GM19397 (cell line): ENCODE results near the gene ECD.
A peak's percentile ranks its signal among the peaks of the same experiment; 100 is the strongest.

Experiments used
- ATAC-seq: cut with Tn5 transposase; IDR thresholded peaks from one replicate; pipeline ENCODE4 v1.9.1; 2021; ENCODE audit warnings: mild to moderate bottlenecking, moderate library complexity; ENCODE audit not compliant: unreplicated experiment

The ECD gene

GRCh38 chr10:73099141-73099540, 68.7 kb downstream of the ECD start:
- no peak for ATAC-seq

GRCh38 chr10:73097305-73097670, 70.5 kb downstream of the ECD start:
- ATAC-seq = peak; percentile 2

GRCh38 chr10:73096449-73097304, 71.1 kb downstream of the ECD start, which contains the start of gene P4HA1:
Gene P4HA1 (minus strand): TSS chr10:73096866. CDS start chr10:73074883, 21,983 bp downstream.
- ATAC-seq = peak; percentile 91

DNA sequence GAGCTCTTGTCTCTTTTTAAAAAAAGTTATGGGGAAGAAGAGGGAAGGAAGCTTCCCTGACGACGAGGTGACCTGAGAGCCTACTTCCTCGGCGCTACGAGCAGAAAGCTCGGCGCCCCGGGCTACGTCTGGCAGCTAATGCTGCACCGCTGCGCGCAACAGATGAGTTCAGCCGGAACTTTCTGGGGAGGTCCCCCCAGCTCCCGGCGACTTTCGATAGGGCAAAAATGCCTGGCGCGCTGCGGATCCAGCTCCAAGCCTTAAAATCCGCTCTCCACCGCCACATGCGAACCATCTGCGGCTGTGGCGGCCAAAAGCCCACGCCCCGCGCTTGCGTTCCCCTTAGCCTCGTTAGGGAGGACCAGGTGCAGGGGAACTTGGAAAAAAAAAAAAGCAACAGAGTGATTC, 71.8 kb downstream of the ECD start:
- peak; percentile 25 for ATAC-seq

GRCh38 chr10:73095481-73096021, 72.3 kb downstream of the ECD start:
- ATAC-seq = no peak

DNA sequence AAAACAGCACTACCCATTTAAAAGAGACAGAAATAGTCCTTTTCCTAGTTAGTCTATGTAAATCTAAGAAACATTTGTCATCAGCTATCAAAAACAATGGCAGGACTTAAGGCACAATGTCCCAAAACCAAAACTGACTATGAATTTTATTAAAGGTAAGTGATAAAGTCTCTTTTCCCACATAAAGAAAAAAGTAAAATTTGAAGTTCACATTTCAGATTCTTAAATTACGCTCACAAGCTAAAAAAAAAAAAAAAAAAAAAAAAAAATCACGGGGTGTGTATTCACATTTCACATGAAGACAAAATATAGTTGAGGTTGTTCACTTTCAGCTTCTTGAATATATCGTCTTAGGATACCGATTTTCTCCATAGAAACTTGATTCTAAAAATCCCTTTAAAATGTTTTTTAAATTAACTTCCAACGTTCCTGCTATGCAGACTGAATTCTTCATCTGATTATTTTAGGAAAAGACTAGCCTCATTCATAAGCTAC, 72.8 kb downstream of the ECD start:
- ATAC-seq = no peak

DNA sequence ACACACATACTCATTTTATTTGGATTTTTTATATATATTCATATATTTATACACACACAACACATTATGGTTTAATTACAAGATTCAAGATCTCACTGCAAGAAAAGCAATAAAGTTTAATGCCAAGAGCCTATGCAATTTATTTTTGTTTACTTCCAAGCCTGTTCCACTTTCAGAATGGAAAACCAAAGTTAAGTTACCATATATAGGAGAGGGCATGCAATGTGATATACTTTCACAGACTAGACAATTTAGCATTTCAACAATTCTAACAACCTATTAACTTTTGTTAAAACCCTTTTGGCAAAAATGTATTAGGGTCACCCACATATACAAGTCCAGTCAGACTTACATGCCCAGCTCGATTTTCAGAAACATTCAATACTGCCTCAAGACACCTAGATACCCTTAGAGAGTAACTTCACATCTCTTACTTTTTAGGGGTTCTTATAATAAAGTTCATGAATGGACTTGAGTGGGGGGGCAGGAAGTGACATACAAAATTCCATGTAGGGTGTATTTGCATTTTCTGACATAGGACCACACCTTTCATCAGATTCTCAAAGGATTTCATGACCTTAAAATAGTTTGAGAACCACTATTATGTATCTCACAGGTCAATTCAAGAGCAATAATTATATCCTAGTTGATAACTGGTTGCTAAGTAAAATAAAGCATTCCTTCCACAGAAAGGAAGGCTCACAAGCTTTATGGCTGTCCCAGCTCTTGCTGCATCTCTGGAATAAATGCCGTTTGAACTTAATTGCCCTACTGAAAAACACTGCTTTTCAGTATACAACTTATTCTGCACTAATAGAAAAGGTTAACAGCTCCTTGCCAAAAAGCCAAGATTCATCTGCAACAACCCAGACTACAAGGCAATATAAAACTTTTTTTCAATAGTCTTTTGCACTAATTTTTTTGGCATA, 73.6 kb downstream of the ECD start:
- no peak for ATAC-seq

DNA sequence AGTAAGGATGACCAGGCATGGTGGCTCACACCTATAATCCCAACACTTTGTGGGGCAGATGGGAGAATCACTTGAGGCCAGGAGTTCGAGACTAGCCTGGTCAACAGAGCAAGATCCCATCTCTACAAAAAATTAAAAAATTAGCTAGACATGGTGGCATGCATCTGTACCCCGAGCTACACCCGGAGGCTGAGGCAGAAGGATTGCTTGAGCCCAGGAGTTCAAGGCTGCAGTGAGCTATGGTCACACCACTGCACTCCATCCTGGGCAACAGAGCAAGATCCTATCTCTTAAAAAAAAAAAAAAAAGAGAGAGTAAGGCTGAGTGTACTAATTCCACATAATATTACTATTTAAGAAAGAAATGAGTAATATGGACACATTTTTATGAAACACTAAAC, 75.0 kb downstream of the ECD start:
- ATAC-seq = no peak

DNA sequence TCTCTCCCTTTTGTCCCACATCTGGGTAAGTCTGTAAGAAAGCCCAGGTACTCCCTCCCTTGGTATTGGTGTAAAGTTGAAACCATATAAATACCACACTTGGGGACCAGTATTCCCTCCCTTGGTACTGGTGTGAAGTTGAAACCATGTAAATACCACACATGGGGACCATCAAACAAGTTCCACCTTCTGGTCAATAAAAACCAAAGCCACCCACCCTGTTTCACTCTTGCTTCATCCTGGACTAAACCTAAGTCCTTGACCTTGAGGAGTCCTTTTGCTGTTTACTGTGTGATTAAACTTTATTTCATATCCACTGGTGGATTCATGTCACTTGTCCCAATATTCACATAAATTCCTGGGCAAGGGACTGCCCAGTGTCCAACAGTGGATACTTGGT, 79.5 kb downstream of the ECD start:
- no peak for ATAC-seq

- ATAC-seq = no peak
Observed at GRCh38 chr10:73086816-73087215, 81.0 kb downstream of the ECD start.

GRCh38 chr10:73084209-73084608, 83.6 kb downstream of the ECD start:
- ATAC-seq = no peak
